Measurements from ENCODE around the gene AGAP1.

GRCh38 chr2:235694721-235695601 is 201.1 kb downstream of the AGAP1 start:
- TF ChIP-seq SP1 (IDR thresholded peaks at IDR 0.05) (no peak), CTCF (IDR thresholded peaks at IDR 0.05; ENCODE audit: low read depth, low read length, missing input control) (no peak), RAD21 (IDR thresholded peaks at IDR 0.05) (no peak), TAF1 (conservative IDR thresholded peaks at IDR 0.05) (no peak), MAX (IDR thresholded peaks at IDR 0.05) (no peak), ATF3 (IDR thresholded peaks at IDR 0.05) (no peak), YY1 (IDR thresholded peaks at IDR 0.05) (no peak), HNF4G (IDR thresholded peaks at IDR 0.05) (no peak), ZBTB33 (IDR thresholded peaks at IDR 0.05) (no peak), GABPA (IDR thresholded peaks at IDR 0.05 in 1 of 2, conservative IDR thresholded peaks at IDR 0.05 in 1 of 2) (no peak), NR2F2 (IDR thresholded peaks at IDR 0.05) (no peak), JUND (IDR thresholded peaks at IDR 0.05) (no peak)
- TF ChIP-seq, protein P1, sequence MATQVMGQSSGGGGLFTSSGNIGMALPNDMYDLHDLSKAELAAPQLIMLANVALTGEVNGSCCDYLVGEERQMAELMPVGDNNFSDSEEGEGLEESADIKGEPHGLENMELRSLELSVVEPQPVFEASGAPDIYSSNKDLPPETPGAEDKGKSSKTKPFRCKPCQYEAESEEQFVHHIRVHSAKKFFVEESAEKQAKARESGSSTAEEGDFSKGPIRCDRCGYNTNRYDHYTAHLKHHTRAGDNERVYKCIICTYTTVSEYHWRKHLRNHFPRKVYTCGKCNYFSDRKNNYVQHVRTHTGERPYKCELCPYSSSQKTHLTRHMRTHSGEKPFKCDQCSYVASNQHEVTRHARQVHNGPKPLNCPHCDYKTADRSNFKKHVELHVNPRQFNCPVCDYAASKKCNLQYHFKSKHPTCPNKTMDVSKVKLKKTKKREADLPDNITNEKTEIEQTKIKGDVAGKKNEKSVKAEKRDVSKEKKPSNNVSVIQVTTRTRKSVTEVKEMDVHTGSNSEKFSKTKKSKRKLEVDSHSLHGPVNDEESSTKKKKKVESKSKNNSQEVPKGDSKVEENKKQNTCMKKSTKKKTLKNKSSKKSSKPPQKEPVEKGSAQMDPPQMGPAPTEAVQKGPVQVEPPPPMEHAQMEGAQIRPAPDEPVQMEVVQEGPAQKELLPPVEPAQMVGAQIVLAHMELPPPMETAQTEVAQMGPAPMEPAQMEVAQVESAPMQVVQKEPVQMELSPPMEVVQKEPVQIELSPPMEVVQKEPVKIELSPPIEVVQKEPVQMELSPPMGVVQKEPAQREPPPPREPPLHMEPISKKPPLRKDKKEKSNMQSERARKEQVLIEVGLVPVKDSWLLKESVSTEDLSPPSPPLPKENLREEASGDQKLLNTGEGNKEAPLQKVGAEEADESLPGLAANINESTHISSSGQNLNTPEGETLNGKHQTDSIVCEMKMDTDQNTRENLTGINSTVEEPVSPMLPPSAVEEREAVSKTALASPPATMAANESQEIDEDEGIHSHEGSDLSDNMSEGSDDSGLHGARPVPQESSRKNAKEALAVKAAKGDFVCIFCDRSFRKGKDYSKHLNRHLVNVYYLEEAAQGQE (IDR thresholded peaks at IDR 0.05), result no peak

Measured in liver (tissue), 3 donors.